Esophagus muscularis mucosa (tissue), 4 donors: ENCODE measurements around the gene ASAP3. TPM values are rescaled to one million over a fixed set of nuclear protein-coding genes. Genes with fewer than 3 reads are reported as not detected.

Source experiments
- DNase-seq: peaks from one replicate; pipeline ENCODE4 v3.0.0-alpha.2; 2017; ENCODE audit errors: extremely low spot score
- H3K27ac ChIP-seq, 4 donors: fragments of 200-600 bp; sonication (generic); replicated peaks in 1 of 4; 1 replicate in 3 of 4; 2 replicates in 1 of 4; pipeline ENCODE4 v1.5.1; 2016 to 2019; ENCODE audit warnings: mild to moderate bottlenecking in 1 of 4
- H3K27me3 ChIP-seq, 4 donors: fragments of 200-600 bp; sonication (generic); one replicate each; pipeline versions ENCODE4 v1.5.1 to v1.6.0; 2016 to 2019
- H3K36me3 ChIP-seq, 4 donors: fragments of 200-600 bp; sonication (generic); one replicate each; pipeline ENCODE4 v1.5.1; 2016 to 2019
- H3K4me1 ChIP-seq, 4 donors: fragments of 200-600 bp; sonication (generic); one replicate each; pipeline ENCODE4 v1.5.1; 2016 to 2019
- H3K4me3 ChIP-seq, 4 donors: fragments of 200-600 bp; sonication (generic); 1 replicate in 2 of 4; 2 replicates in 2 of 4; pipeline ENCODE4 v1.5.1; 2016 to 2019; ENCODE audit warnings: mild to moderate bottlenecking in 4 of 4, moderate library complexity in 1 of 4
- H3K9me3 ChIP-seq, 4 donors: fragments of 200-600 bp; sonication (generic); 1 replicate in 3 of 4; 2 replicates in 1 of 4; pipeline ENCODE4 v1.5.1; 2016 to 2019
- EP300 ChIP-seq: sonication (generic); formaldehyde crosslinking; IDR thresholded peaks from one replicate; pipeline ENCODE4 v1.6.1; 2017; ENCODE audit warnings: antibody characterized with exemption
- POLR2A ChIP-seq: fragments of 450-650 bp; IDR thresholded peaks from one replicate; pipeline ENCODE4 v1.6.1; 2017; ENCODE audit warnings: antibody characterized with exemption, moderate library complexity, mild to moderate bottlenecking, low read depth
- POLR2AphosphoS5 ChIP-seq, 2 donors: sonication (generic); formaldehyde crosslinking; IDR thresholded peaks; one replicate each; pipeline ENCODE4 v1.6.1; 2017; ENCODE audit warnings: antibody characterized with exemption in 2 of 2
- WGBS: methylation state at CpG from one replicate; pipeline ENCODE4 v1.1.5; 2018; 5-methylcytosine and 5-hydroxymethylcytosine counted together
- intact Hi-C: fragments of 100-400 bp; cut with DNase I; formaldehyde crosslinking; loops from one replicate; pipeline ENCODE4 v1.15.1; 2023
- total RNA-seq, 4 donors: library from RNA; depleted of rRNA; stranded (reverse); fragments of >200 nt; gene quantifications; one replicate each; pipeline versions ENCODE4 v1.1.0 to v1.2.1, GENCODE V29; 2016
- TF ChIP-seq, protein P1 (sequence below), 3 experiments: fragments of 200-600 bp in 2 of 3; fragments of 450-650 bp in 1 of 3; sonication (generic) in 2 of 3; IDR thresholded peaks; one replicate each; pipeline ENCODE4 v1.5.1; 2017 to 2019; ENCODE audit warnings: antibody characterized with exemption in 3 of 3, mild to moderate bottlenecking in 2 of 3, moderate library complexity in 1 of 3

The ASAP3 gene
- total RNA-seq, 4 donors from 2014 or later: 25.3 to 32.8 (median 27.9) TPM

DNA sequence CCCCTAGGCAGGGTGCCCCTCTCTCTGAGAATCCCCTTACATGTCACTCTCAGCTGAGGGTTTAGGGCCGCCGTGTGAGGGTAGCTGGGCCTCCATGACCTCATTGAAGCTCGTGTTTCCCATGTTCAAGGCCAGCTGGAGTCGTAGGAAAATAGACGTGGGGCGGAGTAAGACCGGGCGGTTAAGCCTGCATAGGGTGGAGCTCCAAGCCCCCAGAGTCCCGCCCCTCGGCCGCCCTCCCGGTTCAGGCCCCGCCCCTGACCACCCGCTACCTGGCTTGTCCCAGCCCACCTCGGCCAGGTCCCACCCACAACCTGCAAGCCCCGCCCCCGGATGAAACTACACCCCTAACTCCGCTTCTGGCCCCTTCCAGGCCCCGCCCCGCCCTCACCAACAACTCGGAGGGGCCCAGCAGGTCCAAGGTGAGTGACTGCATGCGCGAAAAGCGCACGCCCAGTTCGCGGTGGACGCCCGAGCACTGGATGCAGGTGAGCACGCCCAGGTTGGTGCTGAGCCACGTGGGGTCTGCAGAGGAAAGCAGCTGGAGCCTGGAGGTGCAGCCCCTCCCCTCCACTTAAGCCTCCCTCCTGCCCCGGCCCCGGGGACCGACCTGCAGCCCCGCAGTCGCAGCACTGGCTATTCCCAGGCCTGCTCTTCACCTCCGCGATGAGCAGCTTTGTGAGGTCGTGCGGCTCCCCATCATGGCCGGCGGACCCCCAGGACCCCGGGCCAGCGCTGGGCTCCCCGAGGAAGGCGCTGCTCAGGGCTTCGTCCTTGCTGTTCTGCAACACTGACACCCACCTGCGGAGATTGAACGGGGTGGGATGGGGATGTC is 47.2 kb downstream of the ASAP3 start:
- H3K4me1 ChIP-seq: no peaks in the 10 kb centered on the region
- H3K27me3 ChIP-seq: no peaks in the 10 kb centered on the region
- intact Hi-C loops: no loop called here
- no peak overlapping the region for H3K4me3 ChIP-seq
- peaks cover 38 to 100% (median 95%) of the 10 kb centered on the region in 4 donors for H3K36me3 ChIP-seq
- no peaks in the 10 kb centered on the region for H3K9me3 ChIP-seq
- TF ChIP-seq POLR2AphosphoS5 (IDR thresholded peaks at IDR 0.05) (no peak), POLR2A (no peak), EP300 (no peak)
- TF ChIP-seq, protein P1, sequence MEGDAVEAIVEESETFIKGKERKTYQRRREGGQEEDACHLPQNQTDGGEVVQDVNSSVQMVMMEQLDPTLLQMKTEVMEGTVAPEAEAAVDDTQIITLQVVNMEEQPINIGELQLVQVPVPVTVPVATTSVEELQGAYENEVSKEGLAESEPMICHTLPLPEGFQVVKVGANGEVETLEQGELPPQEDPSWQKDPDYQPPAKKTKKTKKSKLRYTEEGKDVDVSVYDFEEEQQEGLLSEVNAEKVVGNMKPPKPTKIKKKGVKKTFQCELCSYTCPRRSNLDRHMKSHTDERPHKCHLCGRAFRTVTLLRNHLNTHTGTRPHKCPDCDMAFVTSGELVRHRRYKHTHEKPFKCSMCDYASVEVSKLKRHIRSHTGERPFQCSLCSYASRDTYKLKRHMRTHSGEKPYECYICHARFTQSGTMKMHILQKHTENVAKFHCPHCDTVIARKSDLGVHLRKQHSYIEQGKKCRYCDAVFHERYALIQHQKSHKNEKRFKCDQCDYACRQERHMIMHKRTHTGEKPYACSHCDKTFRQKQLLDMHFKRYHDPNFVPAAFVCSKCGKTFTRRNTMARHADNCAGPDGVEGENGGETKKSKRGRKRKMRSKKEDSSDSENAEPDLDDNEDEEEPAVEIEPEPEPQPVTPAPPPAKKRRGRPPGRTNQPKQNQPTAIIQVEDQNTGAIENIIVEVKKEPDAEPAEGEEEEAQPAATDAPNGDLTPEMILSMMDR (IDR thresholded peaks at IDR 0.05): no peak
- H3K27ac ChIP-seq: no peak overlapping the region
- no peak for DNase-seq
- WGBS: 77% methylated on average over 17 of the region's 49 CpGs

DNA sequence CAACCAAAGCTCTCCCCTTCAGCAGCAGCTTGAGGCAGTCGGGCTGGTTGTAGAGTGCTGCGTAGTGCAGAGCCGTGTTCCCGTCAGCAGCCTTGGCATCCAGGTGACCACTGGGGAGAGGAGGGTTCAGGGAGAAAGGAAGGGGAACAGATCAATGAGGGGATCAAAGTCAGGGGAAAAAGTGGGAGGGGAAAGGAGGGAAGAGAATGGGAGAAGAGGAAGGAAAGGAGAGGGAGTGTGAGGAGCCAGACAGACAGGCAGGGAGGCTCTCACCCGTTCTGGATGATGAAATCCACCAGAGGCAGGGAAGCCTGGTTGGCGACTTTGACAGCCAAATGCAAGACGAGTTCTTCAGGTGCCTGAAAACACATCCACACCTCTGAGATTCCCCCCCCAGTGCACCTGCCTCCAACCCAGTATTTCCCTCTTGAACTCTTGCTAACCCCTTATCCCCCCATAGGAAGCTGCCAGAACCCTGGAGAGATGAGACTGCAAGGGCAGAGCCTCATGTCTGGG is 49.7 kb downstream of the ASAP3 start:
- no peaks in the 10 kb centered on the region for H3K4me1 ChIP-seq
- H3K36me3 ChIP-seq: peaks cover 40 to 100% (median 98%) of the 10 kb centered on the region in 4 donors
- no peak overlapping the region for H3K4me3 ChIP-seq
- no peak overlapping the region for H3K27ac ChIP-seq
- TF ChIP-seq, protein P1 (IDR thresholded peaks at IDR 0.05): no peak
- TF ChIP-seq EP300 (no peak), POLR2A (no peak), POLR2AphosphoS5 (IDR thresholded peaks at IDR 0.05) (no peak)
- H3K9me3 ChIP-seq: no peaks in the 10 kb centered on the region
- H3K27me3 ChIP-seq: no peaks in the 10 kb centered on the region
- intact Hi-C loops: no loop called here
- WGBS: 86% methylated on average over 7 of the region's 7 CpGs
- DNase-seq: no peak

DNA sequence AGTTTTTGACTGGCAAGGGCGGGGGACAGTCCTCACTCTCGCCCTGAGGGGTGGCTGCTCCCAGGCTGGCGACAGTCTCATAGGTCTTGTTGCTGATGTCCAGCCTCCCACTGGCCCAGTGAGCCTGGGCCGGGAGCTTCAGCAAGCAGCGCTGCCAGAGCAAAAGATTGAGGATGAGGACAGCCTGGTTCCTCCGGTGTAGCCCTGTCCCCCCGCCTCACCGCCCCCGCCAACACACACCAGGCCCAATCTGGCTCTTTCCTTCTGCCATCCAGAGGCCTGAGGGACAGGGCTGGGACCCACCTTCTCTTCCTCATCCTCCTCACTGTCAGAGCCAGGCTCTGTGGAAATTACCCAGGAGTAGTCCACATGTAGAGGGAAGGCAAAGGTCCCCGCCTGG is 50.9 kb downstream of the ASAP3 start:
- no peak overlapping the region for H3K4me3 ChIP-seq
- H3K9me3 ChIP-seq: no peaks in the 10 kb centered on the region
- DNase-seq: no peak
- intact Hi-C loops: no loop called here
- no peaks in the 10 kb centered on the region for H3K27me3 ChIP-seq
- WGBS: 92% methylated on average over 2 of the region's 10 CpGs
- TF ChIP-seq, protein P1 (IDR thresholded peaks at IDR 0.05): no peak
- no peak for TF ChIP-seq POLR2A
- TF ChIP-seq POLR2AphosphoS5 (IDR thresholded peaks at IDR 0.05): no peak
- TF ChIP-seq EP300: no peak
- no peak overlapping the region for H3K27ac ChIP-seq
- H3K4me1 ChIP-seq: no peaks in the 10 kb centered on the region
- H3K36me3 ChIP-seq: peaks cover 39 to 100% (median 94%) of the 10 kb centered on the region in 4 donors

DNA sequence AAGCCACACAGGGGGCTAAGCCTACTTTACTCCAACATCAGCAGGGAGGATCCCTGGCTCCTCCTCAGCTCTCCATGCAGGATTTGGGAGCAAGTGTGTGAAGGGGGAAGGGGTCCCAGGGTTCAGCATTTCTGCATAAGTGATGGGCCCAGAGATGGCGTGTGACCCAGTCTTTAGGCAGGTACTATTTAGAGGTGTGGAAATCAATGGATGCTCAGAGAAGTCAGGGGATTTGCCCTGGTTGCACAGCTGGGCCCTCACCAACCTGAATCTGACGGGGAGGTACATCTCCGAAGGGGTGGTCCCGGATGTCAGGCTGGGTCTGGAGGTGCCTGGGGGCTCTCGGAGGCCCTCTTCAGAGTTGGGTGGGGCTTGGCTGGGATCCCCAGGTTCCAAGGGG is 52.5 kb downstream of the ASAP3 start:
- WGBS: 98% methylated on average over 5 of the region's 5 CpGs
- H3K9me3 ChIP-seq: no peaks in the 10 kb centered on the region

More for the DNA sequence above, 52.5 kb downstream of the ASAP3 start:
- Histone ChIP-seq H3K4me1 (no peaks in the 10 kb centered on the region), H3K27ac (no peak overlapping the region), H3K27me3 (no peaks in the 10 kb centered on the region), H3K4me3 (no peak overlapping the region), H3K36me3 (peaks cover 38 to 87% (median 80%) of the 10 kb centered on the region in 4 donors)
- intact Hi-C loops: no loop called here
- TF ChIP-seq, protein P1 (IDR thresholded peaks at IDR 0.05): no peak
- TF ChIP-seq EP300 (no peak), POLR2A (no peak), POLR2AphosphoS5 (IDR thresholded peaks at IDR 0.05) (no peak)
- no peak for DNase-seq
